NOMO-1 (cell line): ENCODE data around the gene PHACTR1.

Experiments
- DNase-seq, 2 experiments: peaks; one replicate each; lab custom pipeline; 2025; ENCODE audit not compliant: unreplicated experiment in 2 of 2; lab: John Stamatoyannopoulos, UW

Gene PHACTR1

DNA sequence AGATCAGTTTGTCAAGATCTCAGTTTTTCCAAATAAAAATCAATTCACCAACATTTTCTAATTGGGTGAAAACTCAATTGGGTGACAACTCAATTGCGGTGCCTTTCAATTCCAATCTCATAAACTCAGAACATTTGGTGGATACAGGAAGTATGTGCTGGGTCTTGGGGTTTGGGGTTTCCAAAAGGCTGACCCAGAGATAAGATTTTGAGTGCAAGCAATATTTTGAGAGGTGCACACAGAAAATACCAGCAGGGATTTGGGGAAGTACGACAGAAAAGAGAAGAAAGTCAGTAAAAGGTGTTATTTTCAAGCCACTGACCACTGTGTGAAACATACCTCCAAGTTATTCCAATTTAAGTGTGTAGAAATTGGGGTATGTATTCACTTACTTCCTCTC is 258.0 kb downstream of the PHACTR1 start:
- no peak for DNase-seq

DNA sequence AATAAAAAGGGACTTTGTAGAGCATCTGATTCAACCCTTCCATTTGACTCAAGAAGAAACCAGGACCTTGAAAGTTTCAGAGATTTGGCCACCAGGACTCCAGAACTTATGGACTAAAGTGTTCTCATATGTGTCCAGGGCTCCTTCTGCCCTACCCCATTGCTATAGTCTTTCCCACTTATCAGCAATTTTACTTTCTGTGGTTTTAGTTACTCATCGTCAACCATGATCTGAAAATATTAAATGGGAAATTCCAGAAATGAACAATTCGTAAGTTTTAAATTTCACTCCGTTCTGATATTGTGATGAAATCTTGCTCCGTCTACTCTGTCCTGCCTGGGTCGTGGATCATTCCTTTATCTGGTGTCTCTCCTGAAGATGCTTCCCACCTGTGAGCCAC is 259.8 kb downstream of the PHACTR1 start:
- DNase-seq, result no peak

DNA sequence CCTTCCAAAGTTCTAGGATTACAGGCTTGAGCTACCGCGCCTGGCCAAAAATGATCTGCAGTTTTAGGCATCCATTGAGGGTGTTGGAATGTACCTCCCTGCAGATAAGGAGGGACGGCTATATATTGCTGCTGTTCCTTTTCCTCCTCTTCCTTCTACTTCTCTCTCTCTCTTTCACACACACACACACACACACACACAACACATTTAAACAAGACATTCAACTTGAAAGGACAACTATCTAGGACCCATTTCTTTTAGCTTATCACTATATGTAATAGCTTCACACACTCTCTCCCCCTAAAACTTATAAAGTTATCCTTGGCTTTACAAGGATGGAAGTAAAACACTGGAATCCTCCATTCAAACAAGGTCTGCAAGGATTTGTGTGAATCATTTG is 260.6 kb downstream of the PHACTR1 start:
- no peak for DNase-seq

- DNase-seq, result no peak
These were observed 261.2 kb downstream of the PHACTR1 start for GRCh38 chr6:12977806-12978205.

DNA sequence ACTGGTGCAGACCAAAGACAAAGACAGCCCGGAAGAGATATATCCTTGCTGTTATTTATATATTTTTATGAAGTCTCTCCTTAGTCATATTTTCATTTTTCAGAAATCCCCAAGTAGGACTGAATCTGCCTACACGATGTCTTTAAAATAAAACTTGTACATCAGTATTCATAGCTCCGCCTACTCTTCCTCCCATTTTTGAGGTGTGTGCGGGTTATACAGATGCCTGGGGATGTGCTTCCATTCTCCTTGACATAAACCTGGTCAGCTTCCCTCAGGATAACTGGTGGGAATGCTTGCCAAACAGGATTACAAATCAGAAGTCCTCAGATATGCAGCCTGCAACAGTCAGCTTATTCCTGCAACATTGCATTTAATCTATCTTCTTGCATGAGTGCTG is 264.2 kb downstream of the PHACTR1 start:
- no peak for DNase-seq

- no peak for DNase-seq
These were observed 268.2 kb downstream of the PHACTR1 start for GRCh38 chr6:12984776-12985175.

- no peak for DNase-seq
These were observed 271.2 kb downstream of the PHACTR1 start for GRCh38 chr6:12987783-12988182.

DNA sequence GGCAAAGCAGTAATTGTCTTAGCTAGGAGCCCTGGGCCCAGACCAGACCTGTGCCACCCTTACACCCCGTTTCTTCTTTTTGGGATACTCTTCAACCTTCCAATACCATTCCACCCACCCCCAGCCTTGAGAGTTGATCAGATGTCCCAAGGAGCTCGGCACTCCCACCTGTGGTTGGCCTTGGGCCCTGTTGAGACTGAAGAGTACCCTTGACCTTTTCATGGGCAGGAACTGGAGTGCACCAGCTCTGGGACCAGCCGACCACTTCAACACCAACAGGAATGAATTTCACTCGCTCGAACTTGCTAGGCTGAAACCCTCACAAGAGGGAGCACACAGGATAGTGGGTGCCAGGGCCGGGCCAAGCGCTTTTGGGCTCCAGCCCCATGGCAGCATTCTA is 273.6 kb downstream of the PHACTR1 start:
- no peak for DNase-seq

GRCh38 chr6:12991435-12991834 is 274.9 kb downstream of the PHACTR1 start:
- DNase-seq, result no peak

GRCh38 chr6:12992770-12993169 is 276.2 kb downstream of the PHACTR1 start:
- no peak for DNase-seq

DNA sequence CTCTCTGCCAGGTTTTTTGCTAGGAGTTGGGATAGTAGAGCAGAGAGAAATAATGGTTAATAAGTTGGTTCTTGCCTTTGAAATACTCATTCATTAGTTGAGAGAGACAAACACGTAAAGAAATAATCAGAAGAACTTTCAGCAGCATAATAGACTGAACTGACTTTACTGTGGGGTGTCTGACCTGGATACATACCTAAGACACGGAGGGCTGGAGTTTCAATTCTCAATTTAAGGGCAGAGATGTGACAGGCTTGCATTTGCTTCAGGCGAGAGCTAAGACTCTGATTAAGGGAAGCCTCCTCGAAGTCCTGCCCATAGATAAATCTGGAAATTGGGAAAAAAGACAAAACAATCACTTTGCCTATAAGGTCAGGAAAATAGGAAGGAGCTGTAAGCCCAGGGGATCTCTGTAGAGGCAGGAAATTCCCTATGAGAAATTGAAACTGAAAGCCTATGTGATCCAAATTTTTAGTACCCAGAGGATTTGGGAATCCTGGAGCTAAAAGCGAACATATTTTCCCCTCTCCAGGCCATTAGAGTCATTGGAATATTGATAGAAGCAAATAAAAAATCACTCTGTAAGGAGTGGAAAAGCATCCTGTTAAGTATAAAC is 276.8 kb downstream of the PHACTR1 start:
- no peak for DNase-seq

- DNase-seq, result no peak
These were observed 278.9 kb downstream of the PHACTR1 start for GRCh38 chr6:12995419-12995818.

DNA sequence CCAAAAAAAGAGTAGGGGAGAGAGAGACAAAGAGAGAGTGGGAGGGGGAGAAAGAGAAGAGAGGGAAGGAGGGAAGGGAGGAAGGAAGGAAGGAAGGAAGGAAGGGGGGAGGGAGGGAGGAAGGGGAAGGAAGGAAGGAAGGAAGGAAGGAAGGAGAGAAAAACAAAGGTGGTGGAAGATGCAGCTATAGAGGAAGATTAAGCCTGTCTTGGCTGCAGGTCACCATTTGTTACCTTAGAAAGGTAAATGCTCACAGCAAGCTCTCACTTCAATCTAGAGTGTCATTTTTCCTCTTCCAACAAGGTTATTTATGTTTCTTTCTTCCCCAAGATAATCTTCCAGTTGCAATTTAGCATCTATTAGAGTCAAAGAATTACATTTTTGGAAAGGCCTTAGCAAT is 284.0 kb downstream of the PHACTR1 start:
- no peak for DNase-seq

- no peak for DNase-seq
These were observed 285.4 kb downstream of the PHACTR1 start for GRCh38 chr6:13001927-13002326.

GRCh38 chr6:13004601-13005000 is 288.0 kb downstream of the PHACTR1 start:
- DNase-seq, result peak; percentile 36 to 37

- DNase-seq, result no peak
These were observed 289.4 kb downstream of the PHACTR1 start for GRCh38 chr6:13005994-13006393.

GRCh38 chr6:13006578-13007300 is 290.2 kb downstream of the PHACTR1 start:
- no peak for DNase-seq

- no peak for DNase-seq
These were observed 291.2 kb downstream of the PHACTR1 start for GRCh38 chr6:13007744-13008143.

DNA sequence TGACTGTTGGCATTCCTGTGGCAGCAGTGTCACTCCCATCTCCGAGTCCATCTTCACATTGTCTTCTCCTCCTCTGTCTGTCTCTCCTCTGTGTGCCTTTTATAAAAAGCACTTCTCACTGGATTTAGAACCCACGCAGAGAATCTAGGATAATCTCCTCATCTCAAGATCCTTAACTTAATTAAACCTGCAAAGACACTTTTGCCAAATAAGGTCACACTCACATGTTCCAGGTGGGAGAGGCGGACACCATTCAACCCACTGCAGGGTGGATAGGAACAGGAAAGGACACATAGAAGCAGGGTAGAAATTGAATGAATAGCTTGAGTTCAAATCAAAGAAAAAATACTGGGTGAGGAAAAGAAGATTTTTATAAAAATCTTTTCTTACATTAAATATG is 292.5 kb downstream of the PHACTR1 start:
- DNase-seq, result no peak

- DNase-seq, result no peak
These were observed 292.9 kb downstream of the PHACTR1 start for GRCh38 chr6:13009461-13009860.

DNA sequence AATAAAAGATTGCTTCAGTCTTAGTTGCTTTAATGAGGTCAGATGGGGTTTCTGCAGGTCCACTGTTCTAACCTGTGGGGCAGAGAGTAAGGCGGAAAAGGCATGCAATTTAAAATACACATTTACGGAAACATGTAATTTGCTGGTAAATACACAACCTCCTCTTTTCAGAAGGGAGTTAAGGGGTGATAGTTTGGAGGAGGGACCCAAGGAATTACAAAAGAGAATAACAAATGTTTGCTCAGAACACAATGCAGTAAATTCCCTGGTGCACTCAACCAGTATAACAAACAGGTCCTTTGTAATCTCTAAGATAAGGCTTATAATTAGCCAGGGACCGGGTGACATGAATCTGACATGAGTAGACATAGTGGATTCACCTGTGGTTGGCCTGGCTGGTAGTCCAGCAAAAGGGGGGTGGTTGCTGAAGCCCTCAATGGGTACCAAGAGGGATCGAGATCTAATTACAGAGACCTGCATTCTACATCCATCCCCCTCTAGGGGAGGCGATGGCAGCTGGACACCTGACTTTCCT is 295.1 kb downstream of the PHACTR1 start:
- DNase-seq, result no peak

DNA sequence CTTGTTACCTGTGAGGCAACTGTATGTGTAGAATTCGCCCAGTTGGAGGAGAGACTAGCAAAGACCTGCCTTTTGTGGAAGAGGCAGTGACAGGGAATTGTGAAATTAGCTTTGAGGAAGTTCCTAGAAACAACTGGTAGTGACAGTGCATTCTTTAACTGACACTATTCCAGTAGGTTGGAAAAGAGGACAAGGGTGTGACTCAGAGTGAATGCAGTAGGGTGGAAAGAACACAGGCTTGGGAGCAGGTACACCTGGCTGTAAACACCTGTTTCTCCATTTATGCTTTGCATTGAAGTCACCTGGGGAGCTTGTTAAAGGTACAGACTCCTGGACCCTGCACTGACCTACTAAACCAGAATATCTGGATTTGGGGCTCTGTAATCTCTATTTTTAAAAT is 295.7 kb downstream of the PHACTR1 start:
- DNase-seq, result peak; percentile 34 to 79
